CD14-positive monocyte (primary cell): ENCODE data around the gene ARHGDIA. TPM values are rescaled to one million over a fixed set of nuclear protein-coding genes. Genes with fewer than 3 reads are reported as not detected.
A peak's percentile ranks its signal among the peaks of the same experiment; 100 is the strongest.

Source experiments
- DNase-seq, 3 donors: peaks; one replicate each; pipeline ENCODE4 v3.0.0-alpha.2; 2011 to 2022
- H2AFZ ChIP-seq: 2 replicates; pipeline ENCODE4 v1.6.0; 2012; ENCODE audit warnings: mild to moderate bottlenecking, low read depth, low read length, inconsistent platforms; ENCODE audit not compliant: insufficient read depth, poor library complexity, severe bottlenecking
- H3K27ac ChIP-seq, 2 donors: 1 replicate in 1 of 2; 2 replicates in 1 of 2; pipeline ENCODE4 v1.5.1; 2012 to 2013; ENCODE audit warnings: low read length in 2 of 2, control low read depth in 1 of 2, inconsistent platforms in 1 of 2, low read depth in 1 of 2, mild to moderate bottlenecking in 1 of 2
- H3K27me3 ChIP-seq, 2 donors: one replicate each; pipeline versions ENCODE4 v1.6.0 to v1.6.1; 2011 to 2013; ENCODE audit warnings: low read length in 2 of 2; ENCODE audit not compliant: control insufficient read depth in 2 of 2, insufficient read depth in 2 of 2
- H3K36me3 ChIP-seq, 2 donors: replicated peaks in 1 of 2; 1 replicate in 1 of 2; 2 replicates in 1 of 2; pipeline versions ENCODE4 v1.5.1 to v1.6.1; 2012 to 2013; ENCODE audit warnings: low read length in 2 of 2, control low read depth in 1 of 2, inconsistent platforms in 1 of 2, mild to moderate bottlenecking in 1 of 2; ENCODE audit not compliant: insufficient read depth in 2 of 2, control insufficient read depth in 1 of 2
- H3K4me1 ChIP-seq, 2 donors: 1 replicate in 1 of 2; 2 replicates in 1 of 2; pipeline versions ENCODE4 v1.5.1 to v1.6.1; 2012 to 2013; ENCODE audit warnings: low read length in 2 of 2, control low read depth in 1 of 2, inconsistent platforms in 1 of 2, mild to moderate bottlenecking in 1 of 2, moderate library complexity in 1 of 2; ENCODE audit not compliant: insufficient read depth in 2 of 2, control insufficient read depth in 1 of 2
- H3K4me2 ChIP-seq: replicated peaks from 2 replicates; pipeline ENCODE3; 2012; ENCODE audit warnings: low read length, moderate library complexity, mild to moderate bottlenecking; ENCODE audit not compliant: poor library complexity, severe bottlenecking; ENCODE audit errors: extremely low read depth
- H3K4me3 ChIP-seq, 3 experiments: fragments of 200-600 bp in 1 of 3; sonication (generic) in 1 of 3; replicated peaks in 1 of 3; 1 replicate in 2 of 3; 2 replicates in 1 of 3; pipeline ENCODE4 v1.5.1; 2011 to 2013; ENCODE audit warnings: low read length in 3 of 3, mild to moderate bottlenecking in 3 of 3, control low read depth in 2 of 3, low read depth in 2 of 3, inconsistent platforms in 1 of 3, moderate library complexity in 1 of 3
- H3K79me2 ChIP-seq: 2 replicates; pipeline ENCODE4 v1.6.0; 2012; ENCODE audit warnings: mild to moderate bottlenecking, control low read depth, inconsistent platforms, low read length, moderate library complexity; ENCODE audit not compliant: insufficient read depth
- H3K9ac ChIP-seq: 2 replicates; pipeline ENCODE4 v1.6.0; 2017; ENCODE audit warnings: low read length, mild to moderate bottlenecking; ENCODE audit not compliant: insufficient read depth, poor library complexity, severe bottlenecking
- H3K9me3 ChIP-seq, 2 donors: replicated peaks in 1 of 2; 1 replicate in 1 of 2; 2 replicates in 1 of 2; pipeline versions ENCODE4 v1.5.1 to v1.6.1; 2012 to 2013; ENCODE audit warnings: low read length in 2 of 2, control low read depth in 1 of 2; ENCODE audit not compliant: control insufficient read depth in 1 of 2, insufficient read depth in 1 of 2
- H4K20me1 ChIP-seq: 2 replicates; pipeline ENCODE4 v1.6.0; 2012; ENCODE audit warnings: mild to moderate bottlenecking, low read length, control low read depth, moderate library complexity; ENCODE audit not compliant: insufficient read depth
- H3K27ac Mint-ChIP-seq, 7 donors: one replicate each; pipeline ENCODE4 v1.8.0; 2020; ENCODE audit warnings: mild to moderate bottlenecking in 7 of 7, mixed read lengths in 7 of 7, moderate library complexity in 6 of 7, inconsistent platforms in 2 of 7
- H3K27me3 Mint-ChIP-seq, 3 donors: one replicate each; pipeline ENCODE4 v1.8.0; 2021 to 2022; ENCODE audit warnings: low read depth in 3 of 3, mild to moderate bottlenecking in 3 of 3, mixed read lengths in 3 of 3, moderate library complexity in 3 of 3, inconsistent platforms in 1 of 3
- H3K36me3 Mint-ChIP-seq, 2 donors: one replicate each; pipeline ENCODE4 v1.8.0; 2020; ENCODE audit warnings: mixed read lengths in 2 of 2, inconsistent platforms in 1 of 2, mild to moderate bottlenecking in 1 of 2
- H3K4me1 Mint-ChIP-seq: one replicate; pipeline ENCODE4 v1.8.0; 2020; ENCODE audit warnings: mild to moderate bottlenecking, mixed read lengths
- H3K4me3 Mint-ChIP-seq, 2 donors: one replicate each; pipeline ENCODE4 v1.8.0; 2020; ENCODE audit warnings: mild to moderate bottlenecking in 2 of 2, mixed read lengths in 2 of 2, moderate library complexity in 1 of 2
- H3K9me3 Mint-ChIP-seq, 7 donors: one replicate each; pipeline ENCODE4 v1.8.0; 2020 to 2022; ENCODE audit warnings: mixed read lengths in 7 of 7, mild to moderate bottlenecking in 6 of 7, moderate library complexity in 6 of 7, inconsistent platforms in 2 of 7
- WGBS: methylation state at CpG from one replicate; pipeline ENCODE4 v1.1.5; 2013; ENCODE audit warnings: missing lambda C conversion rate; ENCODE audit not compliant: insufficient coverage; 5-methylcytosine and 5-hydroxymethylcytosine counted together
- intact Hi-C, 2 donors: fragments of 100-400 bp; cut with micrococcal nuclease; formaldehyde crosslinking; loops; one replicate each; pipeline versions ENCODE4 v1.15.0 to v1.15.1; 2023
- polyA plus RNA-seq, 3 donors: library from polyadenylated mRNA; depleted of rRNA in 1 of 3; unstranded in 2 of 3; stranded (reverse) in 1 of 3; fragments of 300-500 nt in 2 of 3; fragments of >200 nt in 1 of 3; fragmentation: Illumina TruSeq in 2 of 3; gene quantifications; 1 replicate in 2 of 3; 2 replicates in 1 of 3; pipeline ENCODE4 v1.2.3, GENCODE V29; 2012 to 2021
- TF ChIP-seq, protein P1 (sequence below): fragments of 200-600 bp; IDR thresholded peaks from one replicate; pipeline ENCODE4 v1.8.0; 2022; ENCODE audit warnings: antibody characterized with exemption, mild to moderate bottlenecking

The ARHGDIA gene
- polyA plus RNA-seq, 3 donors: 86.3 to 477 (median 97.2) TPM

- no peak overlapping the region for H2AFZ ChIP-seq
- H3K36me3 ChIP-seq: peaks cover 58 to 67% of the 10 kb centered on the region in 2 donors
- no peak overlapping the region for H3K9ac ChIP-seq
- peaks cover 34% of the 10 kb centered on the region for H4K20me1 ChIP-seq
- Mint-ChIP-seq H3K27ac (peak overlapping the region in 2 of 7 donors; percentile 11 to 85), H3K4me1 (peaks cover 15% of the 10 kb centered on the region), H3K9me3 (no peaks in the 10 kb centered on the region), H3K27me3 (peaks cover 0 to 2% (median 0%) of the 10 kb centered on the region in 3 donors), H3K36me3 (peaks cover 52 to 67% of the 10 kb centered on the region in 2 donors), H3K4me3 (peak overlapping the region in 1 of 2 donors; percentile 6)
- no peak overlapping the region for H3K4me2 ChIP-seq
- no peaks in the 10 kb centered on the region for H3K27me3 ChIP-seq
- WGBS: 100% methylated on average over 7 of the region's 9 CpGs
- DNase-seq: no peak
- peak overlapping the region in 1 of 3 experiments; percentile 90 for H3K4me3 ChIP-seq
- TF ChIP-seq, protein P1, sequence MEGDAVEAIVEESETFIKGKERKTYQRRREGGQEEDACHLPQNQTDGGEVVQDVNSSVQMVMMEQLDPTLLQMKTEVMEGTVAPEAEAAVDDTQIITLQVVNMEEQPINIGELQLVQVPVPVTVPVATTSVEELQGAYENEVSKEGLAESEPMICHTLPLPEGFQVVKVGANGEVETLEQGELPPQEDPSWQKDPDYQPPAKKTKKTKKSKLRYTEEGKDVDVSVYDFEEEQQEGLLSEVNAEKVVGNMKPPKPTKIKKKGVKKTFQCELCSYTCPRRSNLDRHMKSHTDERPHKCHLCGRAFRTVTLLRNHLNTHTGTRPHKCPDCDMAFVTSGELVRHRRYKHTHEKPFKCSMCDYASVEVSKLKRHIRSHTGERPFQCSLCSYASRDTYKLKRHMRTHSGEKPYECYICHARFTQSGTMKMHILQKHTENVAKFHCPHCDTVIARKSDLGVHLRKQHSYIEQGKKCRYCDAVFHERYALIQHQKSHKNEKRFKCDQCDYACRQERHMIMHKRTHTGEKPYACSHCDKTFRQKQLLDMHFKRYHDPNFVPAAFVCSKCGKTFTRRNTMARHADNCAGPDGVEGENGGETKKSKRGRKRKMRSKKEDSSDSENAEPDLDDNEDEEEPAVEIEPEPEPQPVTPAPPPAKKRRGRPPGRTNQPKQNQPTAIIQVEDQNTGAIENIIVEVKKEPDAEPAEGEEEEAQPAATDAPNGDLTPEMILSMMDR: no peak
- peaks cover 16 to 25% of the 10 kb centered on the region in 2 donors for H3K4me1 ChIP-seq
- H3K79me2 ChIP-seq: peaks cover 74% of the 10 kb centered on the region
- intact Hi-C loops: no loop called here
- H3K27ac ChIP-seq: peak overlapping the region in 1 of 2 donors; percentile 82
- H3K9me3 ChIP-seq: no peaks in the 10 kb centered on the region
Measured at GRCh38 chr17:81889602-81890001, 18.5 kb upstream of the ARHGDIA start.

DNA sequence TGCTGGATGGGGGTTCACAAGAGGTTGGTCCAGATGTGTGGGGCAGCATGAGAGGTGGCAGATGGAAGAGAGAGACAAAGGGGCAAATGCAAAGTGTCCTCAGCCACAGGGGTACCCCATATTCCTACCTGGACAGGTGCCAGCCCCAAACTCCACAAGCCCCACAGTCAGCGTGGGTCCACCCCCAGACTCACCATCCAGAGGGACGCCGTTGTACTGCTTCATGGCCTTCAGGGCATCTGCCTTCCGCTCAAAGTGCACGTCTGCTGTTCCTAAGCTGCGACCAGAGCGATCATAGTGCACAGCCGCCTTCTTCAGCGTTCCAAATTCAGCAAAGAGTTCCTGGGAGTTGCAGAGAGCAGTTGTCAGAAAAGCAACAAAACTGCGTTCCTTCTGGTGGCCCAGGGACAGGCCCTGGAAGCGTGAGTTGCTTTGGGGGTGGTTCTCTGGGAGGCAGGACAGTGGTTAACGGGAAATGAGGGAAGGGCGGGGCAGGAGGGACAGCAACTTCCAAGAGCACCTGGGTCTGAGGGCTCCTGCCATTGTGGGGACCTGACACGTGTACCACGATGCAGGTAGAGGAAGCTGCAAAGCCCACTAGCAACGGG is 18.0 kb upstream of the ARHGDIA start:
- no peaks in the 10 kb centered on the region for H3K27me3 ChIP-seq
- H4K20me1 ChIP-seq: peaks cover 37% of the 10 kb centered on the region
- intact Hi-C loops: no loop called here
- WGBS: 98% methylated on average over 16 of the region's 16 CpGs
- no peak overlapping the region for H2AFZ ChIP-seq
- peaks cover 49 to 68% of the 10 kb centered on the region in 2 donors for H3K36me3 Mint-ChIP-seq
- no peaks in the 10 kb centered on the region for H3K9me3 Mint-ChIP-seq
- DNase-seq: peak in 1 of 3 donors; percentile 4
- H3K27ac ChIP-seq: no peak overlapping the region
- H3K4me1 ChIP-seq: peaks cover 16 to 25% of the 10 kb centered on the region in 2 donors
- H3K27me3 Mint-ChIP-seq: peaks cover 0 to 2% (median 0%) of the 10 kb centered on the region in 3 donors
- peaks cover 15% of the 10 kb centered on the region for H3K4me1 Mint-ChIP-seq
- H3K36me3 ChIP-seq: peaks cover 58 to 68% of the 10 kb centered on the region in 2 donors
- H3K4me3 Mint-ChIP-seq: peak overlapping the region in 1 of 2 donors; percentile 45
- H3K79me2 ChIP-seq: peaks cover 70% of the 10 kb centered on the region
- H3K4me2 ChIP-seq: no peak overlapping the region
- peak overlapping the region in 4 of 7 donors; percentile 11 to 25 (median 13) for H3K27ac Mint-ChIP-seq
- H3K9me3 ChIP-seq: no peaks in the 10 kb centered on the region
- no peak overlapping the region for H3K4me3 ChIP-seq
- H3K9ac ChIP-seq: no peak overlapping the region
- TF ChIP-seq, protein P1: no peak
